Prostate gland (tissue), 2 donors: ENCODE data around the gene CSRNP3. TPM values are rescaled to one million over a fixed set of nuclear protein-coding genes. Genes with fewer than 3 reads are reported as not detected.

ENCODE experiments used
- DNase-seq: peaks from one replicate; pipeline ENCODE4 v3.0.0-alpha.2; 2019; ENCODE audit warnings: low spot score
- H3K27ac ChIP-seq, 2 donors: fragments of 200-600 bp; sonication (generic); 2 replicates each; pipeline ENCODE4 v1.5.1; 2017 to 2019
- H3K27me3 ChIP-seq: fragments of 200-600 bp; sonication (generic); replicated peaks from 2 replicates; pipeline ENCODE4 v1.5.1; 2019; ENCODE audit not compliant: insufficient read depth
- H3K36me3 ChIP-seq, 2 donors: fragments of 200-600 bp; sonication (generic); 1 replicate in 1 of 2; 2 replicates in 1 of 2; pipeline versions ENCODE4 v1.5.1 to v1.8.1; 2017 to 2019
- H3K4me1 ChIP-seq: fragments of 200-600 bp; sonication (generic); replicated peaks from 2 replicates; pipeline ENCODE4 v1.5.1; 2019
- H3K4me3 ChIP-seq, 2 donors: fragments of 200-600 bp; sonication (generic); 2 replicates each; pipeline ENCODE4 v1.5.1; 2017 to 2019
- H3K9me3 ChIP-seq: fragments of 200-600 bp; sonication (generic); 2 replicates; pipeline ENCODE4 v1.5.1; 2017
- CTCF ChIP-seq, 4 experiments: fragments of 200-600 bp in 2 of 4; fragments of 450-650 bp in 2 of 4; sonication (generic) in 2 of 4; IDR thresholded peaks; 1 replicate in 3 of 4; 2 replicates in 1 of 4; pipeline ENCODE4 v1.5.1; 2016 to 2019; ENCODE audit warnings: antibody characterized with exemption in 4 of 4, mild to moderate bottlenecking in 2 of 4, moderate library complexity in 2 of 4
- POLR2A ChIP-seq: fragments of 450-650 bp; IDR thresholded peaks from one replicate; pipeline ENCODE4 v1.6.1; 2016; ENCODE audit warnings: antibody characterized with exemption, mild to moderate bottlenecking
- POLR2AphosphoS5 ChIP-seq: sonication (generic); formaldehyde crosslinking; IDR thresholded peaks from one replicate; pipeline ENCODE4 v1.6.1; 2017; ENCODE audit warnings: antibody characterized with exemption
- WGBS: methylation state at CpG from one replicate; pipeline ENCODE4 v1.1.5; 2018; 5-methylcytosine and 5-hydroxymethylcytosine counted together
- intact Hi-C: fragments of 100-400 bp; cut with DNase I; formaldehyde crosslinking; loops from one replicate; pipeline ENCODE4 v1.14.2; 2022
- total RNA-seq, 2 donors: library from RNA; depleted of rRNA; stranded (reverse); fragments of >200 nt; gene quantifications; one replicate each; pipeline ENCODE4 v1.1.0, GENCODE V29; 2016

CSRNP3 gene
- total RNA-seq, 2 donors from 2014 or later = 3.3 to 4.0 TPM

- no peak for DNase-seq
- Histone ChIP-seq H3K4me3 (no peak overlapping the region), H3K4me1 (no peaks in the 10 kb centered on the region), H3K36me3 (no peaks in the 10 kb centered on the region), H3K27ac (no peak overlapping the region), H3K9me3 (no peaks in the 10 kb centered on the region), H3K27me3 (no peaks in the 10 kb centered on the region)
- WGBS = 31% methylated on average over 1 of the region's 1 CpG
- intact Hi-C loops = no loop called here
- TF ChIP-seq CTCF (IDR thresholded peaks at IDR 0.05) (no peak), POLR2A (no peak), POLR2AphosphoS5 (no peak)
Observed at GRCh38 chr2:165450156-165450555, 19.3 kb upstream of the CSRNP3 start.

DNA sequence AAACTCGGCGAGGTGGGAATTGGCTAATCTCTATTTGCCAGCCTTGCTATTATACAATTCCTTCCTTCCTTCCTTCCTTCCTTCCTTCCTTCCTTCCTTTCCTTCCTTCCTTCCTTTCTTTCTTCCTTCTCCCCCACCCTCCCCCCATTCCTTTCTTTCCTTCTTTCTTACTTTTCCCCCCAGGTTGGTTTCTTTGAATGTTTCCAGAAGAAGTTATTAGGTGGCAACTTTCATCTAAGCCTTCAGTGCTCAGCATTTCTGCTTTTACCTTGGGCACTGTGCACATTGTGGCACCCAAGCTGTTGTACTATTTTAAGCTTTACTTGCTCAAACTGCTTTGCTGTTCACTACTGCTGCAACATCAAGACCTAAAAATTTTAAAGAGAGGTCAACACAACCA is 17.2 kb upstream of the CSRNP3 start:
- Histone ChIP-seq H3K36me3 (no peaks in the 10 kb centered on the region), H3K4me3 (no peak overlapping the region), H3K9me3 (no peaks in the 10 kb centered on the region), H3K27me3 (no peaks in the 10 kb centered on the region), H3K4me1 (no peaks in the 10 kb centered on the region), H3K27ac (no peak overlapping the region)
- no peak for TF ChIP-seq POLR2A
- TF ChIP-seq CTCF (IDR thresholded peaks at IDR 0.05) = no peak
- no peak for TF ChIP-seq POLR2AphosphoS5
- DNase-seq = no peak
- WGBS = 91% methylated on average over 2 of the region's 2 CpGs
- intact Hi-C loops = no loop called here

DNA sequence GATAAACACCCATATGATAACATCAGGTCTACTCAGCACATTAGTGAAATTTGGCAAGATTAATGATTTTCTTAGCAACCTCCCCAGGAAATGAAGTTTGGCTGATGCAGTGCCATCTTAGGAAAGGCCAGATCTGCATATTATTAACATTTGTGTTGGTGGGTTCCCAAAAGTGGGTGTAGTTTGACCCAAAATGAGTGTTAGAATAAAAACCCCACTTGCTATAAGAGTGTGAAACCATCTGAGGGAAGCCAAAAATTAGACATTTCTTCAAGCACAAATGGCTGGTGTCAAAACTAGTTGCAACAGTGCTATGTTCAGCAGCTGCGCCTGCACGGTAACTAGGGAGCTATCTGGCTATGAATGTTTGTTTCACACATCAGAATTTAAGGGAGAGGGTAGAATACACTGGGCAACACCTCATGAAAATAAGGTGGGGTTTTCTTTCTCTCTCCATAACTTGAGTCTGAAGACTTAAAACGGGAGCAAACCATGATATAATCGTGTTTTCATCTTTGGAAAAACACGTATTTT is 15.9 kb upstream of the CSRNP3 start:
- Histone ChIP-seq H3K9me3 (no peaks in the 10 kb centered on the region), H3K27me3 (no peaks in the 10 kb centered on the region), H3K27ac (no peak overlapping the region), H3K4me1 (no peaks in the 10 kb centered on the region), H3K4me3 (no peak overlapping the region), H3K36me3 (no peaks in the 10 kb centered on the region)
- TF ChIP-seq POLR2AphosphoS5 (no peak), CTCF (IDR thresholded peaks at IDR 0.05) (no peak), POLR2A (no peak)
- WGBS = 88% methylated on average over 5 of the region's 5 CpGs
- intact Hi-C loops = no loop called here
- DNase-seq = no peak

- Histone ChIP-seq H3K27ac (no peak overlapping the region), H3K9me3 (no peaks in the 10 kb centered on the region), H3K4me3 (no peak overlapping the region), H3K27me3 (no peaks in the 10 kb centered on the region), H3K4me1 (no peaks in the 10 kb centered on the region), H3K36me3 (no peaks in the 10 kb centered on the region)
- no peak for DNase-seq
- 95% methylated on average over 1 of the region's 1 CpG for WGBS
- intact Hi-C loops = no loop called here
- TF ChIP-seq POLR2A (no peak), POLR2AphosphoS5 (no peak), CTCF (IDR thresholded peaks at IDR 0.05) (no peak)
Observed at GRCh38 chr2:165454905-165455304, 14.6 kb upstream of the CSRNP3 start.

DNA sequence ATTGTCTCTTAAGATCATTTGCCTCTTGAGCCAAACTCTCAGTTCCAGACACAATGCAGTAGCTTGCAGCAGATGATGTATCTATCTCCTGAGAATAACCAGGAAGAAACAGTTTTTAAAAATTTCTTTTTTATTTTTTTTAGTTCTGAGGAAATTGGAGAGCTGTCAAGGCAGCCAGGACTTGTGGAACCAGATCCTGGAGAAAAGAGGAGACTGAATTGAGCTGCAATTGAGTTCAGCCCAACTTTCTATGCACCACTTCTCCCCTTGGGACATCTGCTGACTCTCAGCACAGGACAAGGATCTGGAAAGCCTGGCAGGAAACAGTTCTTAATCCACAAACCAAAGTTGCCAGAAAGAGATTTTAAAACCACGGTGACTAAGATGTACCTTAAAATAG is 13.5 kb upstream of the CSRNP3 start:
- H3K36me3 ChIP-seq = no peaks in the 10 kb centered on the region
- no peaks in the 10 kb centered on the region for H3K9me3 ChIP-seq
- no peak overlapping the region for H3K4me3 ChIP-seq
- 59% methylated on average over 1 of the region's 1 CpG for WGBS
- H3K4me1 ChIP-seq = no peaks in the 10 kb centered on the region
- intact Hi-C loops = no loop called here
- no peak for DNase-seq
- H3K27ac ChIP-seq = no peak overlapping the region
- H3K27me3 ChIP-seq = no peaks in the 10 kb centered on the region
- no peak for TF ChIP-seq POLR2A
- TF ChIP-seq CTCF (IDR thresholded peaks at IDR 0.05) = no peak
- no peak for TF ChIP-seq POLR2AphosphoS5
